ENCODE measurements around the gene TRPV3. TPM values are rescaled to one million over a fixed set of nuclear protein-coding genes. Genes with fewer than 3 reads are reported as not detected.

Gene TRPV3
- polyA plus RNA-seq, 1 donor (not counting 4 experiments of a cell fraction or from before 2014, with no cell fraction given) = 9.4 TPM

Other genes starting within 250 kb of the TRPV3 start
- not detected in 3 replicates for gene OR3A2, start 171.5 kb downstream of the TRPV3 start, polyA plus RNA-seq
- not detected in 3 replicates for gene OR1E1, start 159.4 kb downstream of the TRPV3 start, polyA plus RNA-seq
- gene OR3A3, start 146.4 kb downstream of the TRPV3 start, polyA plus RNA-seq = 0.08 TPM in 1 of 3 replicates, not detected in the others
- not detected in 3 replicates for gene OR1E2, start 124.0 kb downstream of the TRPV3 start, polyA plus RNA-seq
- gene SPATA22, start 86.0 kb downstream of the TRPV3 start, polyA plus RNA-seq = 0.10 TPM in 1 of 3 replicates, not detected in the others
- gene ASPA, start 81.8 kb downstream of the TRPV3 start, polyA plus RNA-seq = not detected in 3 replicates
- gene TRPV1, start 51.6 kb upstream of the TRPV3 start, polyA plus RNA-seq = 1.3 to 2.2 TPM (median 1.5 TPM) in 3 replicates
- gene SHPK, start 78.4 kb upstream of the TRPV3 start, polyA plus RNA-seq = 9.2 to 11.8 TPM (median 11.0 TPM) in 3 replicates
- gene CTNS, start 78.9 kb upstream of the TRPV3 start, polyA plus RNA-seq = 7.4 to 10.3 TPM (median 10.2 TPM) in 3 replicates
- gene TAX1BP3, start 110.8 kb upstream of the TRPV3 start, polyA plus RNA-seq = 105 to 197 TPM (median 126 TPM) in 3 replicates
- gene EMC6, start 111.0 kb upstream of the TRPV3 start, polyA plus RNA-seq = 35.4 to 47.4 TPM (median 36.6 TPM) in 3 replicates
- 0.43 to 0.97 TPM (median 0.63 TPM) in 3 replicates for gene P2RX5, start 138.3 kb upstream of the TRPV3 start, polyA plus RNA-seq
- 0.90 to 4.7 TPM (median 3.5 TPM) in 3 replicates for gene HASPIN, start 166.1 kb upstream of the TRPV3 start, polyA plus RNA-seq
- 45.7 to 66.6 TPM (median 50.8 TPM) in 3 replicates for gene ITGAE, start 243.4 kb upstream of the TRPV3 start, polyA plus RNA-seq

All from keratinocyte (primary cell).